HL-60 (cell line): ENCODE results near the gene RBMX2.

Experiments used
- DNase-seq, 2 experiments: peaks; one replicate each; pipeline ENCODE4 v3.0.0-alpha.2; 2010 to 2020; ENCODE audit warnings: low read depth in 1 of 2, low spot score in 1 of 2
- H3K27ac ChIP-seq: fragments of 250-450 bp; sonication (Bioruptor Pico); replicated peaks from 2 replicates; pipeline ENCODE4 v1.5.1; 2020; ENCODE audit warnings: mild to moderate bottlenecking, moderate library complexity
- H3K27me3 ChIP-seq: fragments of 250-450 bp; sonication (Bioruptor Pico); 2 replicates; pipeline ENCODE4 v1.5.1; 2021; ENCODE audit warnings: mild to moderate bottlenecking, moderate library complexity; ENCODE audit not compliant: insufficient read depth, poor library complexity, severe bottlenecking
- H3K4me3 ChIP-seq: replicated peaks from 2 replicates; pipeline ENCODE4 v1.5.1; 2011; ENCODE audit warnings: mild to moderate bottlenecking, control low read depth, low read length; ENCODE audit not compliant: insufficient read depth
- GABPA ChIP-seq: IDR thresholded peaks from 2 replicates; pipeline ENCODE4 v1.6.1; 2012; ENCODE audit warnings: low read depth
- POLR2AphosphoS5 ChIP-seq: IDR thresholded peaks from 2 replicates; pipeline ENCODE4 v1.6.1; 2012; ENCODE audit warnings: low read depth
- SPI1 ChIP-seq: IDR thresholded peaks from 2 replicates; pipeline ENCODE4 v1.6.1; 2012; ENCODE audit warnings: low read depth, mild to moderate bottlenecking, borderline replicate concordance
- TF ChIP-seq, protein P1 (sequence below): IDR thresholded peaks from 2 replicates; pipeline ENCODE4 v1.6.1; 2012; ENCODE audit warnings: low read depth; ENCODE audit not compliant: insufficient replicate concordance
- TF ChIP-seq, protein P2 (sequence below): IDR thresholded peaks from one replicate; pipeline ENCODE4 v1.5.1; 2011; ENCODE audit warnings: low read length, control low read depth, inconsistent platforms; ENCODE audit not compliant: insufficient read depth

RBMX2 gene

DNA sequence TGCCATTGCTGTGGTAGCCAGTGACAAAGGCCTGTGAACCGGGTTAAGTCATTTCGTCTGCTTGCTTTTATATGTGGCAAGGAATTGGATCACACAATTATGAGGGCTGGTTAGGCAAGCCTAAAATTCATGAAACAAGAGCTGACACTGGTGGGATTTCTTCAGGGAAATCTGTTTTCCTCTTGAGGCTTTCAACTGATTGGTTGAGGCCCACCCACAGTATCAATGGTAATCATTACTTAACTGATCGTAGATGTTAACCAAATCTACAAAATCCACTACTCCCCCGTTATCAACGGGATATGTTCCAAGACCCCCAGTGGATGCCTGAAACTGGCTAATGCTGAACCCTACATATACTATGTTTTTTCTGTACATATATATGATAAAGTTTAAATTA is 13.0 kb downstream of the RBMX2 start:
- TF ChIP-seq, protein P1, sequence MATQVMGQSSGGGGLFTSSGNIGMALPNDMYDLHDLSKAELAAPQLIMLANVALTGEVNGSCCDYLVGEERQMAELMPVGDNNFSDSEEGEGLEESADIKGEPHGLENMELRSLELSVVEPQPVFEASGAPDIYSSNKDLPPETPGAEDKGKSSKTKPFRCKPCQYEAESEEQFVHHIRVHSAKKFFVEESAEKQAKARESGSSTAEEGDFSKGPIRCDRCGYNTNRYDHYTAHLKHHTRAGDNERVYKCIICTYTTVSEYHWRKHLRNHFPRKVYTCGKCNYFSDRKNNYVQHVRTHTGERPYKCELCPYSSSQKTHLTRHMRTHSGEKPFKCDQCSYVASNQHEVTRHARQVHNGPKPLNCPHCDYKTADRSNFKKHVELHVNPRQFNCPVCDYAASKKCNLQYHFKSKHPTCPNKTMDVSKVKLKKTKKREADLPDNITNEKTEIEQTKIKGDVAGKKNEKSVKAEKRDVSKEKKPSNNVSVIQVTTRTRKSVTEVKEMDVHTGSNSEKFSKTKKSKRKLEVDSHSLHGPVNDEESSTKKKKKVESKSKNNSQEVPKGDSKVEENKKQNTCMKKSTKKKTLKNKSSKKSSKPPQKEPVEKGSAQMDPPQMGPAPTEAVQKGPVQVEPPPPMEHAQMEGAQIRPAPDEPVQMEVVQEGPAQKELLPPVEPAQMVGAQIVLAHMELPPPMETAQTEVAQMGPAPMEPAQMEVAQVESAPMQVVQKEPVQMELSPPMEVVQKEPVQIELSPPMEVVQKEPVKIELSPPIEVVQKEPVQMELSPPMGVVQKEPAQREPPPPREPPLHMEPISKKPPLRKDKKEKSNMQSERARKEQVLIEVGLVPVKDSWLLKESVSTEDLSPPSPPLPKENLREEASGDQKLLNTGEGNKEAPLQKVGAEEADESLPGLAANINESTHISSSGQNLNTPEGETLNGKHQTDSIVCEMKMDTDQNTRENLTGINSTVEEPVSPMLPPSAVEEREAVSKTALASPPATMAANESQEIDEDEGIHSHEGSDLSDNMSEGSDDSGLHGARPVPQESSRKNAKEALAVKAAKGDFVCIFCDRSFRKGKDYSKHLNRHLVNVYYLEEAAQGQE, result no peak
- TF ChIP-seq POLR2AphosphoS5, result no peak
- DNase-seq, result no peak
- Histone ChIP-seq H3K27me3 (no peaks in the 10 kb centered on the region), H3K4me3 (no peak overlapping the region), H3K27ac (no peak overlapping the region)

GRCh38 chrX:130415201-130415600 is 13.4 kb downstream of the RBMX2 start:
- H3K27ac ChIP-seq, result no peak overlapping the region
- no peak overlapping the region for H3K4me3 ChIP-seq
- H3K27me3 ChIP-seq, result no peaks in the 10 kb centered on the region
- no peak for DNase-seq
- TF ChIP-seq SPI1 (no peak), POLR2AphosphoS5 (no peak), GABPA (no peak)
- TF ChIP-seq, protein P2, sequence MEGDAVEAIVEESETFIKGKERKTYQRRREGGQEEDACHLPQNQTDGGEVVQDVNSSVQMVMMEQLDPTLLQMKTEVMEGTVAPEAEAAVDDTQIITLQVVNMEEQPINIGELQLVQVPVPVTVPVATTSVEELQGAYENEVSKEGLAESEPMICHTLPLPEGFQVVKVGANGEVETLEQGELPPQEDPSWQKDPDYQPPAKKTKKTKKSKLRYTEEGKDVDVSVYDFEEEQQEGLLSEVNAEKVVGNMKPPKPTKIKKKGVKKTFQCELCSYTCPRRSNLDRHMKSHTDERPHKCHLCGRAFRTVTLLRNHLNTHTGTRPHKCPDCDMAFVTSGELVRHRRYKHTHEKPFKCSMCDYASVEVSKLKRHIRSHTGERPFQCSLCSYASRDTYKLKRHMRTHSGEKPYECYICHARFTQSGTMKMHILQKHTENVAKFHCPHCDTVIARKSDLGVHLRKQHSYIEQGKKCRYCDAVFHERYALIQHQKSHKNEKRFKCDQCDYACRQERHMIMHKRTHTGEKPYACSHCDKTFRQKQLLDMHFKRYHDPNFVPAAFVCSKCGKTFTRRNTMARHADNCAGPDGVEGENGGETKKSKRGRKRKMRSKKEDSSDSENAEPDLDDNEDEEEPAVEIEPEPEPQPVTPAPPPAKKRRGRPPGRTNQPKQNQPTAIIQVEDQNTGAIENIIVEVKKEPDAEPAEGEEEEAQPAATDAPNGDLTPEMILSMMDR, result no peak
- TF ChIP-seq, protein P1, result no peak

- Histone ChIP-seq H3K27me3 (no peaks in the 10 kb centered on the region), H3K4me3 (no peak overlapping the region), H3K27ac (peak overlapping the region; percentile 62)
- TF ChIP-seq SPI1 (peak; percentile 67; the same call in 1 of the 2 replicates), GABPA (no peak), POLR2AphosphoS5 (peak; percentile 59)
- TF ChIP-seq, protein P2, result no peak
- TF ChIP-seq, protein P1, result no peak
- DNase-seq, result peak in 1 of 2 experiments; percentile 69
Observed at GRCh38 chrX:130416785-130417184, 15.0 kb downstream of the RBMX2 start.
